ENCODE data around the gene BCL2L12.

DNA sequence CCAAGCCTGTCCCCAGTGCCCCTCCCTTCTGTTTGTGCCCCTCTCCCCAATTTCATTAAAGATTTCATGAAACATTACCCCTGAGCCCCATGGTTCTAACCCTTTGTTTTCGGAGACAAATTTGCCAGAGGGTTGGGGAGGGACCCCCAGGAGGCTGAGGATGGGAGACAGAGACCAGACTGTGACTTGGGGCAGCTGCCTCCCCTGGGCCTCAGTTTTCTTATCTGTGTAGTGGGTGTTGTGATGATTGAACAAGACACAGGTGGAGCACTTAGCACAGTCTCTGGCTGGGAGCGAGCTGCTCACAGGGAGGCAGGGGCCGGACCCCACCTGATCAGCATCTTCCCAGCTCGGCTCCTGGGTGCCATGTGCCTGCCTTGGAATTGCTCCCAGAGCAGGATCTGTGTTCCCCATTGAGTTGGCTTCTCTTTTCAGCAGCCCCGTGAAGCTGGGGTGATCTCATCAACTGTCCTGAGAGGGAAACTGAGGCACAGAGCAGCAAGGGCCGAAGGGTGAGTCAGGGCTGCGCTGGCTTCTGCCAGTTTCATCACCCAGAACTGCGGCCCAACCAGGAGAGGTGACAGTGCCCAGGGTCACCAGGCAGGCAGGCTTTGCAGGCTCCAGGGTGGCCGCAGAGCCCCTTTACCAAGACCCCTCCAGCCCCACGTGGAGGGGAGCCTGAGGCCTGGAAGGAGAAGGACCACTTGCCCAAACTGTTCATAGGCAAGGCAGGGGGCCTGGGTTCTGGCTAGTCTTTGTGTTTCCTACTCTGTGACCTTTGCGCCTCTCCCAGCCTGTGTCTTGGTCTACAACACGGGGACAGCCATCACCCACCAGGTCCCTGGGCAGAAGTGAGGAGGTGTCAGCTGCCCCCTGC, 6.9 kb upstream of the BCL2L12 start:
- TF ChIP-seq, protein P1, sequence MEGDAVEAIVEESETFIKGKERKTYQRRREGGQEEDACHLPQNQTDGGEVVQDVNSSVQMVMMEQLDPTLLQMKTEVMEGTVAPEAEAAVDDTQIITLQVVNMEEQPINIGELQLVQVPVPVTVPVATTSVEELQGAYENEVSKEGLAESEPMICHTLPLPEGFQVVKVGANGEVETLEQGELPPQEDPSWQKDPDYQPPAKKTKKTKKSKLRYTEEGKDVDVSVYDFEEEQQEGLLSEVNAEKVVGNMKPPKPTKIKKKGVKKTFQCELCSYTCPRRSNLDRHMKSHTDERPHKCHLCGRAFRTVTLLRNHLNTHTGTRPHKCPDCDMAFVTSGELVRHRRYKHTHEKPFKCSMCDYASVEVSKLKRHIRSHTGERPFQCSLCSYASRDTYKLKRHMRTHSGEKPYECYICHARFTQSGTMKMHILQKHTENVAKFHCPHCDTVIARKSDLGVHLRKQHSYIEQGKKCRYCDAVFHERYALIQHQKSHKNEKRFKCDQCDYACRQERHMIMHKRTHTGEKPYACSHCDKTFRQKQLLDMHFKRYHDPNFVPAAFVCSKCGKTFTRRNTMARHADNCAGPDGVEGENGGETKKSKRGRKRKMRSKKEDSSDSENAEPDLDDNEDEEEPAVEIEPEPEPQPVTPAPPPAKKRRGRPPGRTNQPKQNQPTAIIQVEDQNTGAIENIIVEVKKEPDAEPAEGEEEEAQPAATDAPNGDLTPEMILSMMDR (IDR thresholded peaks at IDR 0.05; ENCODE audit: low read length): no peak
- TF ChIP-seq EZH2phosphoT487 (IDR thresholded peaks at IDR 0.05; ENCODE audit: low read length) (no peak), EZH2 (optimal IDR thresholded peaks at IDR 0.05; ENCODE audit: low read depth, low read length) (no peak)

Data from MM.1S (cell line).